Fibroblast of lung (primary cell): ENCODE measurements around the gene MYBPC1.

ENCODE experiments used
- CTCF ChIP-seq, 2 donors: IDR thresholded peaks in 1 of 2; conservative IDR thresholded peaks in 1 of 2; 1 replicate in 1 of 2; 2 replicates in 1 of 2; pipeline ENCODE4 v1.5.1; 2011 to 2012; ENCODE audit warnings: low read length in 2 of 2, control low read depth in 1 of 2, inconsistent platforms in 1 of 2, low read depth in 1 of 2, mild to moderate bottlenecking in 1 of 2
- EZH2 ChIP-seq: IDR thresholded peaks from 2 replicates; pipeline ENCODE4 v1.5.1; 2012; ENCODE audit warnings: low read length, control low read depth, mild to moderate bottlenecking; ENCODE audit errors: missing control alignments

DNA sequence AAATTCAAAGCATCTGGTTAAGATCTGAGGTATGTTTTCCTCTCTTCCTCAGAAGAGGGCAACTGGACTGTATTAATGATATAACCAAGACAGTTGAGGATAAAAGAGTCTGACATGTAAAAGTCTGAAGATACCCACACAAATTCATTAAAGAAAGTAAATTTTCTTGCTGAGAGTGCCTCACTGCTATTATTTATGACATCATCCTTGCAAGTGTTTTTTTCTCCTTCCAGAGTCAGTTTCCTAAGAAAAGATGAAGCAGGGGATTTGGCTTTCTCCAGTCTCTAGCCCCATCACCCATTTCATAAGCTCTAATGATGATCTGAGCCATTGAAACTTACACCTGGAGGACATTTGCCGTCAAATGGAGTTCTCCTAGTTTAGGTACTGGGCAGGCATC is 21.0 kb upstream of the MYBPC1 start:
- no peak for TF ChIP-seq CTCF (conservative IDR thresholded peaks at IDR 0.05 in 1 of 2, IDR thresholded peaks at IDR 0.05 in 1 of 2; ENCODE audit: low read depth in 1 of 2, low read length in 2 of 2)
- no peak for TF ChIP-seq EZH2
